Activated CD8-positive, alpha-beta T cell treated with anti-CD3 and anti-CD28 coated beads for 36 hours (primary cell): ENCODE results near the gene PTH2. TPM values are rescaled to one million over a fixed set of nuclear protein-coding genes. Genes with fewer than 3 reads are reported as not detected.

Experiments used
- ATAC-seq: fragments of 200-7000 bp; cut with Tn5 transposase; one replicate; pipeline ENCODE4 v1.10.0; 2021; ENCODE audit warnings: mild to moderate bottlenecking, moderate library complexity
- CTCF ChIA-PET: fragments of 350-600 bp; sonication (Branson Sonifier 250); formaldehyde crosslinking; loops from one replicate; lab custom pipeline; 2021; ENCODE audit warnings: antibody characterized with exemption; lab: Charles Lee
- POLR2A ChIA-PET: fragments of 350-600 bp; sonication (Branson Sonifier 250); formaldehyde crosslinking; loops from one replicate; lab custom pipeline; 2021; ENCODE audit warnings: antibody characterized with exemption; lab: Charles Lee
- DNase-seq: peaks from one replicate; pipeline ENCODE4 v3.0.0-alpha.2; 2020
- H3K27ac Mint-ChIP-seq: one replicate; pipeline ENCODE4 v1.8.0; 2021; ENCODE audit warnings: mild to moderate bottlenecking, mixed read lengths
- H3K27me3 Mint-ChIP-seq: one replicate; pipeline ENCODE4 v1.8.0; 2021; ENCODE audit warnings: mixed read lengths
- H3K36me3 Mint-ChIP-seq: one replicate; pipeline ENCODE4 v1.8.0; 2021; ENCODE audit warnings: low read depth, mixed read lengths
- H3K4me1 Mint-ChIP-seq: one replicate; pipeline ENCODE4 v1.8.0; 2021; ENCODE audit warnings: low read depth, mixed read lengths
- H3K4me3 Mint-ChIP-seq: one replicate; pipeline ENCODE4 v1.8.0; 2021; ENCODE audit warnings: mild to moderate bottlenecking, moderate library complexity, mixed read lengths
- H3K9me3 Mint-ChIP-seq: one replicate; pipeline ENCODE4 v1.8.0; 2021; ENCODE audit warnings: mixed read lengths
- CTCF ChIP-seq: fragments of 200-600 bp; IDR thresholded peaks from one replicate; pipeline ENCODE4 v1.8.0; 2022; ENCODE audit warnings: antibody characterized with exemption, mild to moderate bottlenecking
- intact Hi-C: fragments of 100-400 bp; cut with micrococcal nuclease; formaldehyde crosslinking; loops from one replicate; pipeline ENCODE4 v1.10.0; 2022
- total RNA-seq, 2 experiments: library from RNA; stranded (reverse); gene quantifications; one replicate each; pipeline ENCODE4 v1.2.3, GENCODE V29; 2021

PTH2 gene
- total RNA-seq, 2 experiments from 2014 or later: not detected

DNA sequence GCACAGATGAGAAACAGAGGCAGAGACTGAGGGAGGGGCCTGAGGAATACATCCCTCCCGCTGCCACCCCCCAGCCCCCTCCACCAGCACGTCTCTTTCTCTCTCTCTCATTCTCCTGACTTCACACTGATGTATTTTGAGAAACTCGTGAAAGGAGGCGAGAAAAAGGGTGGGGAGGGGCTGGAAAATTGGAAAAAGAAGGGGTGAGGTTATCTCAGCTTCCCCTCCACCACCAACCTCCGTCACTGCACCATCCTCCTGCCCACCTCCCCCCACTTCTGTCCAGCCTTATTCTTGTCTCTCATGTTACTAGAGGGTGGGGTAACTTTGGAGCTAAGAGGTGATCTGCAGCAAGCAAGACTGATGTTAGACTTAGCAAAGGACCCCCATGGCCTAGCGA, 16.6 kb upstream of the PTH2 start:
- H3K9me3 Mint-ChIP-seq: no peaks in the 10 kb centered on the region
- H3K27ac Mint-ChIP-seq: no peak overlapping the region
- H3K4me1 Mint-ChIP-seq: peaks cover 29% of the 10 kb centered on the region
- no peak for TF ChIP-seq CTCF
- H3K4me3 Mint-ChIP-seq: no peak overlapping the region
- CTCF ChIA-PET: interaction anchor here (1.0 kb wide), 2 partner anchors 10 to 49 kb away, joined by 4 to 6 read pairs; no protein-coding TSS in a partner anchor
- ATAC-seq (no peak), DNase-seq (no peak)
- H3K36me3 Mint-ChIP-seq: no peaks in the 10 kb centered on the region
- POLR2A ChIA-PET: interaction anchor here (0.7 to 1.5 kb wide), 4 partner anchors 10 to 50 kb away, joined by 3 to 4 read pairs (median 3); partner anchors contain the start of gene PIH1D1
- peaks cover 73% of the 10 kb centered on the region for H3K27me3 Mint-ChIP-seq
- intact Hi-C loops: loop anchor here (5.0 to 10.0 kb wide), 2 partner anchors 48 to 175 kb away; no protein-coding TSS in a partner anchor

DNA sequence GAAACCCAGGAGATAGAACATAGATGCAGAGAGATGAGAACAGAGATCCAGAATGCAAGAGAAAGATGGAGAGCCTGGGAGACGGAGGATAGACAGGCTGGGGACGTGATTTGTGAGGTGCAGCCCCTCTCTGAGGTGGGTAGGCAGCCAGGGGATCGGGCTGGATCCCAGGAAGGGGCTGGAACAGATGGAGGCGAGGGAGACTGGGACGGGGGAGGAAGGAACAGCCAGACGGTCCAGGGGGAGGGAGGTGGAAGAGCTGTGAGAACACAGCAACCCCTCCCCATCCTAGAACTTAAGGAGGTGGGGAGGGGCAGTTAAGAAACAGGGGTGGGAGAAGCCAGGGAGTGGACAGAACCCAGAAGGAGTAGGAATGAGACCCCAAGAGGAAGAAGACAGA, 15.0 kb upstream of the PTH2 start:
- Mint-ChIP-seq H3K36me3 (no peaks in the 10 kb centered on the region), H3K4me3 (no peak overlapping the region), H3K27ac (no peak overlapping the region), H3K9me3 (no peaks in the 10 kb centered on the region), H3K27me3 (peaks cover 87% of the 10 kb centered on the region), H3K4me1 (peaks cover 27% of the 10 kb centered on the region)
- POLR2A ChIA-PET: no interaction called here
- DNase-seq (no peak), ATAC-seq (no peak)
- intact Hi-C loops: no loop called here
- TF ChIP-seq CTCF: no peak
- CTCF ChIA-PET: no interaction called here

GRCh38 chr19:49437231-49437630, 14.0 kb upstream of the PTH2 start:
- TF ChIP-seq CTCF: no peak
- Mint-ChIP-seq H3K27me3 (peaks cover 89% of the 10 kb centered on the region), H3K36me3 (no peaks in the 10 kb centered on the region), H3K4me1 (peaks cover 29% of the 10 kb centered on the region), H3K4me3 (no peak overlapping the region), H3K27ac (no peak overlapping the region), H3K9me3 (no peaks in the 10 kb centered on the region)
- ATAC-seq (no peak), DNase-seq (no peak)
- ChIA-PET CTCF (no interaction called here), POLR2A (no interaction called here)
- intact Hi-C loops: no loop called here

- Mint-ChIP-seq H3K27me3 (peaks cover 87% of the 10 kb centered on the region), H3K9me3 (no peaks in the 10 kb centered on the region), H3K27ac (no peak overlapping the region), H3K4me1 (peaks cover 23% of the 10 kb centered on the region), H3K36me3 (no peaks in the 10 kb centered on the region), H3K4me3 (no peak overlapping the region)
- peak; percentile 53 for ATAC-seq
- no peak for TF ChIP-seq CTCF
- DNase-seq: peak; percentile 91
- ChIA-PET POLR2A (interaction anchor here (1.1 to 1.6 kb wide), 4 partner anchors 11 to 126 kb away, joined by 3 to 4 read pairs (median 4); partner anchors contain the start of genes GFY and PIH1D1), CTCF (interaction anchor here (0.9 to 2.2 kb wide), 3 partner anchors 12 to 45 kb away, joined by 3 to 13 read pairs (median 3); partner anchors contain the start of gene GFY)
- intact Hi-C loops: no loop called here
Measured at GRCh38 chr19:49436381-49437017, 13.3 kb upstream of the PTH2 start.

DNA sequence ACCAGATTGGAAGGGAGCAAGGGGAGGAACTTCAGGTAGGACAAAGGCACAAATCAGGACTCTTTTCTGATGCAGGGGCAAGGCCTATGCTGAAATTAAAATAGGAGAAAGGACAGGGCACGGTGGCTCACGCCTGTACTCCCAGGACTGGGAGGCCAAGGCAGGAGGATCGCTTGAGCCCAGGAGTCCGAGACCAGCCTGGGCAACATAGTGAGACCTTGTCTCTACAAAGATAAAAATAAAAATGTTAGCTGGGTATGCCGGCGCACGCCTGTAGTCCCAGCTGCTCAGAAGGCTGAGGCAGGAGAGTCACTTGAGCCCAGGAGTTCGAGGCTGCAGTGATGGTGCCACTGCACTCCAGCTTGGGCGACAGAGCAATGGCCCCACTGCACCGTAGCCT, 12.4 kb upstream of the PTH2 start:
- Mint-ChIP-seq H3K4me3 (no peak overlapping the region), H3K4me1 (peaks cover 19% of the 10 kb centered on the region), H3K27me3 (peaks cover 88% of the 10 kb centered on the region), H3K36me3 (no peaks in the 10 kb centered on the region), H3K9me3 (no peaks in the 10 kb centered on the region), H3K27ac (no peak overlapping the region)
- no peak for TF ChIP-seq CTCF
- intact Hi-C loops: no loop called here
- ATAC-seq (no peak), DNase-seq (no peak)
- POLR2A ChIA-PET: interaction anchor here (1.1 to 1.6 kb wide), 4 partner anchors 11 to 127 kb away, joined by 3 to 4 read pairs (median 4); partner anchors contain the start of genes GFY and PIH1D1
- CTCF ChIA-PET: interaction anchor here (0.9 to 2.2 kb wide), 2 partner anchors 11 to 44 kb away, joined by 3 to 13 read pairs; partner anchors contain the start of gene GFY
